Fibroblast of the aortic adventitia (primary cell): ENCODE results near the gene ZFPM1. TPM values are rescaled to one million over a fixed set of nuclear protein-coding genes. Genes with fewer than 3 reads are reported as not detected.

Source experiments
- DNase-seq: peaks from one replicate; pipeline ENCODE4 v3.0.0-alpha.2; 2010; ENCODE audit warnings: low read depth
- H3K4me3 ChIP-seq: 2 replicates; pipeline ENCODE4 v1.5.1; 2011; ENCODE audit warnings: low read depth, mild to moderate bottlenecking, control low read depth, low read length, moderate library complexity
- total RNA-seq: library from RNA; depleted of rRNA; stranded (reverse); fragments of >200 nt; gene quantifications from 2 replicates; pipeline ENCODE4 v1.2.3, GENCODE V29; 2012; ENCODE audit warnings: low replicate concordance
- TF ChIP-seq, protein P1 (sequence below): IDR thresholded peaks from 2 replicates; pipeline ENCODE4 v1.5.1; 2011; ENCODE audit warnings: mild to moderate bottlenecking, low read length, control low read depth, inconsistent platforms; ENCODE audit not compliant: insufficient read depth

Gene ZFPM1
- total RNA-seq, 1 donor, result 4.2 TPM

DNA sequence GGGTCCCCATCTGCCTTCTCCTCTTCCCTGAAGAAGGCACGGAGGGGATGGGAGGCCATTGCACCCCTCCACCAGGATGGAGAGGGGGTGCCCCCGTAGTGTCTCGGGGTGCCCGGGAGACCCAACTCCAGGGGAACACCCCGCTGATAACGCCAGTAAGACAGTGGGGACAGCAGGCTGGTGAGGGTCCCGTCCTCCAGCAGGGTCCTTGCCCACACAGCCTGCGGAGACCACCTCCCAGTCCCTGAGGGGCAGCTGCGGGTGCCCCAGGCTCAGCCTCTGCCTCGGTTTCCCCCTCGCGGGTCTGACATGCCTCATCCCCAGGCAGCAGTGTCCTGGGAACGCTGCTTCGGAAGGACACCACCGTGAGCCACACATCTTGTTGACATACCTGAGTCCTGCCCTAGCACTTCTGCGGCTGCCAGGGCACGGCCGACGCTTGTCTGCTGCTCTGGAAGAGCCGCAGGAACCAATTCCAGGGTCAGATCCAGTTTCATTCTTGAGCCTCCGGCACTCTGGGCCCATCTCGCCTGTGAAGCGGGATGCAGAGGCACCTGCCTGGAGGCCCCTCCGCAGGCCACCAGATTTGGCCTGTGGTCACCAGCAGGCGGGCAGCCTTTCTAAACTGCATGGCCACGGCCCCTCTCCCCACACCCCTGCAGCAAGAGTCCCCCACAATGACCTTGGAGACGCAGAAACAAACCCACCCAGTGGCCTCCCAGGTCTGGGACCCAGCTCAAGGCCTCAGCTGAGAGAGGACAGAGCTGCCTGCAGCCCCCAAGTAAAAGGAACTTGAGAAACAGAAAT, 77.2 kb downstream of the ZFPM1 start:
- H3K4me3 ChIP-seq, result no peak overlapping the region
- TF ChIP-seq, protein P1, sequence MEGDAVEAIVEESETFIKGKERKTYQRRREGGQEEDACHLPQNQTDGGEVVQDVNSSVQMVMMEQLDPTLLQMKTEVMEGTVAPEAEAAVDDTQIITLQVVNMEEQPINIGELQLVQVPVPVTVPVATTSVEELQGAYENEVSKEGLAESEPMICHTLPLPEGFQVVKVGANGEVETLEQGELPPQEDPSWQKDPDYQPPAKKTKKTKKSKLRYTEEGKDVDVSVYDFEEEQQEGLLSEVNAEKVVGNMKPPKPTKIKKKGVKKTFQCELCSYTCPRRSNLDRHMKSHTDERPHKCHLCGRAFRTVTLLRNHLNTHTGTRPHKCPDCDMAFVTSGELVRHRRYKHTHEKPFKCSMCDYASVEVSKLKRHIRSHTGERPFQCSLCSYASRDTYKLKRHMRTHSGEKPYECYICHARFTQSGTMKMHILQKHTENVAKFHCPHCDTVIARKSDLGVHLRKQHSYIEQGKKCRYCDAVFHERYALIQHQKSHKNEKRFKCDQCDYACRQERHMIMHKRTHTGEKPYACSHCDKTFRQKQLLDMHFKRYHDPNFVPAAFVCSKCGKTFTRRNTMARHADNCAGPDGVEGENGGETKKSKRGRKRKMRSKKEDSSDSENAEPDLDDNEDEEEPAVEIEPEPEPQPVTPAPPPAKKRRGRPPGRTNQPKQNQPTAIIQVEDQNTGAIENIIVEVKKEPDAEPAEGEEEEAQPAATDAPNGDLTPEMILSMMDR, result no peak
- no peak for DNase-seq

DNA sequence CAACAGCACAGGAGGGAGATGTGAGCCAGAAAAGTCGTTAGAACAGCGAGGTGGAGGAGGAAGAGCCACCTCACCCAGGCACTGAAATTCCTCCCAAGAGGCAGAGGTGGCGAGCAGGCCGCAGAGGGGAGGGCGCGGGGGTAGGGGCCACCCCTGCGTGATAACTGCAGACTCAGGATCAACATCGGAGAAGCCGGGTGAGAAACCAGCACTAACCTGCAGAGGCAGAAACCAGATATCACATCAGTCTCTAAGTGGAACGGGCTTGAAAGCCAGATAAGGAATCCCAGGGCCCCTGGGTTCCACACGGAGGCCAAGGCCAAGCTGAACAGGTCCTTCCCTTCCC, 77.8 kb downstream of the ZFPM1 start:
- DNase-seq, result no peak
- TF ChIP-seq, protein P1, result no peak
- H3K4me3 ChIP-seq, result no peak overlapping the region

DNA sequence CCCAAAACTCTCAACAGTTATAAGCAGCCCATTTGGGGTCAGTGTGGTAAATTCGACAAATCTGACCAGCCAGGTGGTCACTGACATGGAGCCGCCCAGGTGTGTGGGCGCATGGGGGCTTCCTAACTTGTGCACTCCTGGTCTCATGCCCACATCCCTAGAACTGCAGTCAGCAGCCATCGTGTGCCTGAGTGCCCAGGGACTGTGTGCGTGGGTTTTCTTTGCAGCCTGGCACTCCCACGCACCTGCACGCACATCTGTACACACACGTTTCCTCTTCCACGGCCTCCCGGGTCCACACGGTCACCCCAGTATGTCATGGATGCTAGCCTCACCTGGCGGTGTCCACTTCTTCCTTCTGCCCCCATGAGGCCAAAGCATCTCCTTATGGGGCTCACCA, 78.3 kb downstream of the ZFPM1 start:
- no peak overlapping the region for H3K4me3 ChIP-seq
- no peak for DNase-seq

DNA sequence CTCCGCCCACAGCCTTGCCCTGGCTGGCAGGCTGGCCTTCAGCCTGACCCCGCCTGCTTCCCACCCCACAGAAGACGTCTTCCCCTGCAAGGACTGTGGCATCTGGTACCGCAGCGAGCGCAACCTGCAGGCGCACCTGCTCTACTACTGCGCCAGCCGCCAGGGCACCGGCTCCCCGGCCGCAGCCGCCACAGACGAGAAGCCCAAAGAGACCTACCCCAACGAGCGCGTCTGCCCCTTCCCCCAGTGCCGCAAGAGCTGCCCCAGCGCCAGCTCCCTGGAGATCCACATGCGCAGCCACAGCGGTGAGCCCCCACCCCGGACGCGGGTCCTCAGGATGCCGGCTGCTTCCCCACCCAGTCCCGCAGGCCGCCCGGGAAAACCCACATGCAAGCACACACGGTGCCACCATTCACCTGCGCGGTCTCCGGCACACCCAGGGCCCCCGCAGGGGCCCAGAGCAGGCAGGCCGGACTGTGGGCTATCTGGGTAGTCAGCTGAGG, 78.9 kb downstream of the ZFPM1 start:
- TF ChIP-seq, protein P1, result no peak

More for the DNA sequence above, 78.3 kb downstream of the ZFPM1 start:
- TF ChIP-seq, protein P1, result no peak

DNA sequence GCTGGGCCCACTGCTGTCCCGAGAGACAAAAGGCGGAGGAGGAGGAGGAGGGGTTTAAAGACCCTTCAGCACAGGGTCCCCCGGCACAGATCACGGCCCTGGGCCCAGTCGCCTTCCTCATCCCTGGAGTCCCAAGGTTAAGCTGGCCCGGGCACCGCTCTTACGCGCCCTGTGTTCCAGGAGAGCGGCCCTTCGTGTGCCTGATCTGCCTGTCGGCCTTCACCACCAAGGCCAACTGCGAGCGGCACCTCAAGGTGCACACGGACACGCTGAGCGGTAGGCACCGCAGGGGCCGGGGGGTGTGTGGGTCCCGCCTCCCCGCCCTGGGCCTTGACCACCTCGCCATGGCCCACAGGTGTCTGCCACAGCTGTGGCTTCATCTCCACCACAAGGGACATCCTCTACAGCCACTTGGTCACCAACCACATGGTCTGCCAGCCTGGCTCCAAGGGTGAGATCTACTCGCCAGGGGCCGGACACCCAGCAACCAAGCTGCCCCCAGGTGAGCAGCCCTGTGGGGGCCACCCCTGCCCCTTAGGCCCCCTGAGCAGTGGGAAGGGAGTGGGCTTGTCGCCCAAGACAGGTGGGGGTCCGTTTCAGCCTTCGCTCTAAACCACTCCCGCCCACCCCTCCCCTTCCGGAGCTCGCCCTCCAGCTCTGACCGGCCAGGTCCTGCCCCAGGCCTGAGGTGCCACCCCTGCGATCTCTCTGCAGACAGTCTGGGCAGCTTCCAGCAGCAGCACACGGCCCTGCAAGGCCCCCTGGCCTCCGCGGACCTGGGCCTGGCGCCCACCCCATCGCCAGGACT, 79.6 kb downstream of the ZFPM1 start:
- TF ChIP-seq, protein P1, result no peak
- DNase-seq, result no peak
- no peak overlapping the region for H3K4me3 ChIP-seq

More for the DNA sequence above, 78.9 kb downstream of the ZFPM1 start:
- no peak overlapping the region for H3K4me3 ChIP-seq
- no peak for DNase-seq

DNA sequence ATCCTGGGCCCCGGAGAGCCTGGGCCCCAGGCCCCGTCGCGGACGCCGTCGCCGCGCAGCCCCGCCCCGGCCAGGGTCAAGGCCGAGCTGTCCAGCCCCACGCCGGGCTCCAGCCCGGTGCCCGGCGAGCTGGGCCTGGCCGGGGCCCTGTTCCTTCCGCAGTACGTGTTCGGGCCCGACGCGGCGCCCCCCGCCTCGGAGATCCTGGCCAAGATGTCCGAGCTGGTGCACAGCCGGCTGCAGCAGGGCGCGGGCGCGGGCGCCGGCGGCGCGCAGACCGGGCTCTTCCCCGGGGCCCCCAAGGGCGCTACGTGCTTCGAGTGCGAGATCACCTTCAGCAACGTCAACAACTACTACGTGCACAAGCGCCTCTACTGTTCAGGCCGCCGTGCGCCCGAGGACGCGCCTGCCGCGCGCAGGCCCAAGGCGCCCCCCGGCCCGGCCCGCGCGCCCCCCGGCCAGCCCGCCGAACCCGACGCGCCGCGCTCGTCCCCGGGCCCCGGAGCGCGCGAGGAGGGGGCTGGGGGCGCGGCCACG, 80.4 kb downstream of the ZFPM1 start:
- DNase-seq, result no peak
- TF ChIP-seq, protein P1, result no peak
- H3K4me3 ChIP-seq, result no peak overlapping the region
